Breast epithelium (tissue), 4 donors: Measurements from ENCODE around the gene TRIM15. TPM values are rescaled to one million over a fixed set of nuclear protein-coding genes. Genes with fewer than 3 reads are reported as not detected.

Source experiments
- DNase-seq, 2 donors: peaks; one replicate each; pipeline ENCODE4 v3.0.0-alpha.2; 2019; ENCODE audit warnings: low spot score in 2 of 2
- H3K27ac ChIP-seq, 2 donors: fragments of 200-600 bp; sonication (generic) in 1 of 2; one replicate each; pipeline ENCODE4 v1.5.1; 2016 to 2019; ENCODE audit warnings: mild to moderate bottlenecking in 1 of 2
- H3K27me3 ChIP-seq, 2 donors: fragments of 200-600 bp; sonication (generic) in 1 of 2; one replicate each; pipeline versions ENCODE4 v1.5.1 to v1.6.0; 2017 to 2019; ENCODE audit warnings: control low read depth in 1 of 2, mild to moderate bottlenecking in 1 of 2
- H3K36me3 ChIP-seq: fragments of 200-600 bp; one replicate; pipeline ENCODE4 v1.5.1; 2019
- H3K4me1 ChIP-seq, 2 donors: fragments of 200-600 bp; sonication (generic); one replicate each; pipeline ENCODE4 v1.5.1; 2016 to 2019; ENCODE audit warnings: control low read depth in 1 of 2
- H3K4me3 ChIP-seq, 3 donors: fragments of 200-600 bp; sonication (generic); 1 replicate in 2 of 3; 2 replicates in 1 of 3; pipeline ENCODE4 v1.5.1; 2016 to 2019; ENCODE audit warnings: mild to moderate bottlenecking in 3 of 3, moderate library complexity in 2 of 3
- H3K9me3 ChIP-seq, 2 donors: fragments of 200-600 bp; sonication (generic) in 1 of 2; one replicate each; pipeline ENCODE4 v1.5.1; 2016 to 2019; ENCODE audit warnings: control low read depth in 1 of 2
- CTCF ChIP-seq, 3 donors: fragments of 450-650 bp; IDR thresholded peaks; one replicate each; pipeline ENCODE4 v1.5.1; 2016 to 2017; ENCODE audit warnings: antibody characterized with exemption in 3 of 3, mild to moderate bottlenecking in 3 of 3, moderate library complexity in 3 of 3
- POLR2A ChIP-seq: fragments of 450-650 bp; IDR thresholded peaks from one replicate; pipeline ENCODE4 v1.6.1; 2016; ENCODE audit warnings: antibody characterized with exemption, mild to moderate bottlenecking, moderate library complexity
- POLR2AphosphoS5 ChIP-seq, 3 donors: sonication (generic); formaldehyde crosslinking; IDR thresholded peaks; one replicate each; pipeline ENCODE4 v1.6.1; 2017; ENCODE audit warnings: antibody characterized with exemption in 3 of 3
- intact Hi-C: fragments of 100-400 bp; cut with DNase I; formaldehyde crosslinking; loops from one replicate; pipeline ENCODE4 v1.15.1; 2023; ENCODE audit warnings: low total_unique reads
- total RNA-seq, 3 donors: library from RNA; depleted of rRNA; stranded (reverse); fragments of >200 nt; gene quantifications; one replicate each; pipeline ENCODE4 v1.1.0, GENCODE V29; 2016

TRIM15 gene
- total RNA-seq, 3 donors from 2014 or later = 0.33 TPM; not detected in 2

- TF ChIP-seq POLR2A = no peak
- TF ChIP-seq POLR2AphosphoS5 (IDR thresholded peaks at IDR 0.05) = no peak
- no peak for TF ChIP-seq CTCF (IDR thresholded peaks at IDR 0.05)
- no peak for DNase-seq
- H3K4me1 ChIP-seq = no peaks in the 10 kb centered on the region
- peaks cover 0 to 4% of the 10 kb centered on the region in 2 donors for H3K27me3 ChIP-seq
- no peak overlapping the region for H3K4me3 ChIP-seq
- H3K9me3 ChIP-seq = peaks cover 0 to 15% of the 10 kb centered on the region in 2 donors
- H3K36me3 ChIP-seq = no peaks in the 10 kb centered on the region
- no peak overlapping the region for H3K27ac ChIP-seq
- intact Hi-C loops = no loop called here
These were observed 15.5 kb downstream of the TRIM15 start for GRCh38 chr6:30178837-30179236.

GRCh38 chr6:30180145-30180544 is 16.8 kb downstream of the TRIM15 start:
- no peak overlapping the region for H3K27ac ChIP-seq
- intact Hi-C loops = no loop called here
- peaks cover 0 to 15% of the 10 kb centered on the region in 2 donors for H3K9me3 ChIP-seq
- no peak overlapping the region for H3K4me3 ChIP-seq
- no peak for DNase-seq
- H3K4me1 ChIP-seq = no peaks in the 10 kb centered on the region
- H3K27me3 ChIP-seq = peaks cover 0 to 4% of the 10 kb centered on the region in 2 donors
- TF ChIP-seq POLR2AphosphoS5 (IDR thresholded peaks at IDR 0.05) = no peak
- no peak for TF ChIP-seq POLR2A
- TF ChIP-seq CTCF (IDR thresholded peaks at IDR 0.05) = no peak
- H3K36me3 ChIP-seq = no peaks in the 10 kb centered on the region

GRCh38 chr6:30184417-30185031 is 21.2 kb downstream of the TRIM15 start:
- H3K36me3 ChIP-seq = no peaks in the 10 kb centered on the region
- H3K4me1 ChIP-seq = no peaks in the 10 kb centered on the region
- H3K27ac ChIP-seq = no peak overlapping the region
- TF ChIP-seq POLR2A (no peak), CTCF (IDR thresholded peaks at IDR 0.05) (no peak), POLR2AphosphoS5 (IDR thresholded peaks at IDR 0.05) (no peak)
- intact Hi-C loops = no loop called here
- H3K4me3 ChIP-seq = no peak overlapping the region
- no peak for DNase-seq
- peaks cover 0 to 4% of the 10 kb centered on the region in 2 donors for H3K27me3 ChIP-seq
- H3K9me3 ChIP-seq = peaks cover 0 to 7% of the 10 kb centered on the region in 2 donors

GRCh38 chr6:30185846-30186484 is 22.6 kb downstream of the TRIM15 start:
- intact Hi-C loops = no loop called here
- H3K27ac ChIP-seq = no peak overlapping the region
- TF ChIP-seq POLR2AphosphoS5 (IDR thresholded peaks at IDR 0.05) = no peak
- no peak for TF ChIP-seq POLR2A
- TF ChIP-seq CTCF (IDR thresholded peaks at IDR 0.05) = no peak
- H3K4me3 ChIP-seq = no peak overlapping the region
- H3K9me3 ChIP-seq = no peaks in the 10 kb centered on the region
- no peaks in the 10 kb centered on the region for H3K4me1 ChIP-seq
- no peak for DNase-seq
- no peaks in the 10 kb centered on the region for H3K36me3 ChIP-seq
- no peaks in the 10 kb centered on the region for H3K27me3 ChIP-seq

- no peak for DNase-seq
- Histone ChIP-seq H3K4me3 (no peak overlapping the region), H3K36me3 (no peaks in the 10 kb centered on the region), H3K27ac (no peak overlapping the region), H3K4me1 (no peaks in the 10 kb centered on the region), H3K27me3 (no peaks in the 10 kb centered on the region), H3K9me3 (no peaks in the 10 kb centered on the region)
- intact Hi-C loops = no loop called here
- no peak for TF ChIP-seq POLR2A
- no peak for TF ChIP-seq CTCF (IDR thresholded peaks at IDR 0.05)
- TF ChIP-seq POLR2AphosphoS5 (IDR thresholded peaks at IDR 0.05) = no peak
These were observed 25.2 kb downstream of the TRIM15 start for GRCh38 chr6:30188541-30188940.
